IMR-90 (cell line): ENCODE data around the gene ZNF407. TPM values are rescaled to one million over a fixed set of nuclear protein-coding genes. Genes with fewer than 3 reads are reported as not detected.

Source experiments
- polyA plus RNA-seq, 3 experiments: library from polyadenylated mRNA; depleted of rRNA; stranded (reverse); fragments of >200 nt; gene quantifications; 2 replicates each; pipeline ENCODE4 v1.2.3, GENCODE V29; 2012; ENCODE audit warnings: low replicate concordance in 1 of 3
- total RNA-seq: library from RNA; depleted of rRNA; stranded (reverse); fragments of >200 nt; gene quantifications from 2 replicates; pipeline ENCODE4 v1.2.3, GENCODE V29; 2012
- TF ChIP-seq, protein P1 (sequence below): conservative IDR thresholded peaks from 2 replicates; pipeline ENCODE4 v1.5.1; 2012; ENCODE audit warnings: mild to moderate bottlenecking, low read depth, low read length, improper control_type of control experiment

Gene ZNF407
- total and polyA plus RNA-seq, 2 of the 4 experiments (the other 2 are of a cell fraction): 3.1 to 20.1 TPM

DNA sequence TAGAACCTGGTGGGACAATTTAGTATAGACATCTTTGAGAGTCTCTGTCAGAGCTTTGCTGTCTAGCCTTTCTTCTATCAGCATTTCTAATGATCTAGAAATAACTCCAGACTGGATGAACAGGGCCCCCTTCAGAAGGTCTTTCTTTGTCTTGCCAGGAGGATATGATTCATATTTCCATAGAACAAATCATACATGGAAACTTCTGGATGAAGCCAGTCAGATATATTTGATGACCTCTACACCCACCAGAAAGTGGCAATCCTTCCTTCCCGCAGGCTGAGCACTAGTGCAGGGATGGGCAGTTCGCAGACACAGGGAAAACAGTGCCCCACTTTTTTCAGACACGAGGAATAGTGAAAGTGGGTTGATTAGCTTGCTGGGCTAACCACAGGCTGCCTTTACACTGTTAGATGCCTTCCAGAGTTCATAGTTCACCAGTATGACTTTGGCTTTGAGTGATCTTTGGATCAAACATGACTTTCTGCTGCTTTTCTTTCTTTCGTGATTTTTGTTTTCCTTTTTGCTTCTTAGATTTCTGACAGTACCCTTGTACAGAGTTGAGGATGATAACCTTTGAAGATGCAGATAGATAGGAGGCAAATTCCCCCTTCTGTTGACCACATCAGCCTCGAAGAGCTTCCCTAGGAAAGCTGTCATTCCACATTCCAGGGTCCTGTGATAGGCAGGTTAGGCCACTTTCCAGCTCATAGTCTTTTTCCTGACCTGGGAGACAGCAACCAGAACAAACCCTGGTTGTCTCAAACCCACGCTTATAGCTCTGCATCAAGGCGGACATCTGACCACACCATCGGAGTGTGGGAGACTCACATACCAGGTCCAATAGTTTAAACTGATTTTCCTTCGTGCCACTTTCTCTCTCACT is 237.0 kb downstream of the ZNF407 start (continued):
- TF ChIP-seq, protein P1, sequence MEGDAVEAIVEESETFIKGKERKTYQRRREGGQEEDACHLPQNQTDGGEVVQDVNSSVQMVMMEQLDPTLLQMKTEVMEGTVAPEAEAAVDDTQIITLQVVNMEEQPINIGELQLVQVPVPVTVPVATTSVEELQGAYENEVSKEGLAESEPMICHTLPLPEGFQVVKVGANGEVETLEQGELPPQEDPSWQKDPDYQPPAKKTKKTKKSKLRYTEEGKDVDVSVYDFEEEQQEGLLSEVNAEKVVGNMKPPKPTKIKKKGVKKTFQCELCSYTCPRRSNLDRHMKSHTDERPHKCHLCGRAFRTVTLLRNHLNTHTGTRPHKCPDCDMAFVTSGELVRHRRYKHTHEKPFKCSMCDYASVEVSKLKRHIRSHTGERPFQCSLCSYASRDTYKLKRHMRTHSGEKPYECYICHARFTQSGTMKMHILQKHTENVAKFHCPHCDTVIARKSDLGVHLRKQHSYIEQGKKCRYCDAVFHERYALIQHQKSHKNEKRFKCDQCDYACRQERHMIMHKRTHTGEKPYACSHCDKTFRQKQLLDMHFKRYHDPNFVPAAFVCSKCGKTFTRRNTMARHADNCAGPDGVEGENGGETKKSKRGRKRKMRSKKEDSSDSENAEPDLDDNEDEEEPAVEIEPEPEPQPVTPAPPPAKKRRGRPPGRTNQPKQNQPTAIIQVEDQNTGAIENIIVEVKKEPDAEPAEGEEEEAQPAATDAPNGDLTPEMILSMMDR: no peak
